Measurements from ENCODE around the gene ULK2.
"Not testable (repeated sequence)": the region's sequence is repeated elsewhere in the genome, so short reads cannot be mapped to it uniquely, and the experiment has no call there.

The ULK2 gene

DNA sequence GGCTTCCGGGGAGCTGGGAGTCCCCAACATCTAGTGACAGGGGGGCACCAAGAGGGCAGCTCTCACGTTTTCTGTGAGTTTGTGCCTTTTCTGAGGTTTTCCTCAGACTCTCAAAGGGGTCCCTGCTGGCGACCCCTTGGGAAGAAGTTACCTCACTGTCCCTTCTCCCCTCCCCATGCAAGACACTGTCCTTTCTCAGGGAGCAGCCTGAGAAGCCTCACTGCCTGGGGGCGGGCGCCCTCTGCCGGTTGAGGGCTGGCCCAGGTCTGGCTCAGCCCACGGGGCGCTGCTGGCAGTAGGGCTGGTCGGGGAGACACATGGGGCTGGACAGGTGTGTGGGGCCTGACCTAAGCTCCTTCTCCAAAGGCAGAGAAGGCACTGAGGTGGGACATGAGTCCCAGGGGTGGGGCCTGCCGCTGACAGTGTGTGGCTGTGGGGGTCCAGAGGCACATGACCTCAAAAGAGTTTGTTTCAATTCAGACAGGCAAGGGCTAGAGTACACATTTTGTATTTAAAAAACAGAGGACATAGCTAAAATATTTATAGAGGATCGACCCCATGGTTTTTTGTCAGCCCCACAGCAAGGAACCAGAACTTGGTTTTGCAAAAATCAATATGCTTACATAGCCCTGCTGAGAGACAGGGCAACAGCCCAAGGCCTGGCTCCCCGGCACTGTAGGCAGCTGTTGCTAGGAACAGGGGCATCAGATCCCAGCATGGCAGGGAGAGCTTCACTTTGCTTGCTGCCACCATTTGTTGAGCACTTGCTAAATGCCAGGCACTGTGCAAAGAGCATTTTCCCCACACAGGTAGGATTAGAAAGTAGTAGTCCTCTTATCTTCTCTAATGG lies 101.1 kb downstream of the ULK2 start:
- peak; percentile 67 for DNase-seq (ENCODE audit: low spot score)

DNA sequence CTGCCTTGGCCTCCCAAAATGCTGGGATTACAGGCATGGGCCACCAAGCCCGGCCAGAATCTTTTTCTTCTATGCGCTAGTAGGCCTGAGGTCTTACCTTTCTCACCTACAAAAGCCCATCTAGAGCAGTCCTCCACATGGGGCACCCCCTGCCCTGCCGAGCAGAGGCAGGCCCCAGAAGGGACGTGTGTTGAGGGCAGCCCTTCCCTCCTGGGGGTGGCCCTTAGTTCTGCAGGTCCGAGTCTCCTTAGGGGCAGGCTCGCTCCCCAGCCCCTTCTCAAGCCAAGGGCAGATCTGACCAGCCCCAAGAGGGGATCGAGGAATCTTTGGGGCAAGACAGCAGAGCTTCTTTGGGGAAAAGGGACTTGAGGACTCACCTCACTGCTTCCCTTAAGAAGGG lies 101.7 kb downstream of the ULK2 start:
- DNase-seq (ENCODE audit: low spot score), result no peak

DNA sequence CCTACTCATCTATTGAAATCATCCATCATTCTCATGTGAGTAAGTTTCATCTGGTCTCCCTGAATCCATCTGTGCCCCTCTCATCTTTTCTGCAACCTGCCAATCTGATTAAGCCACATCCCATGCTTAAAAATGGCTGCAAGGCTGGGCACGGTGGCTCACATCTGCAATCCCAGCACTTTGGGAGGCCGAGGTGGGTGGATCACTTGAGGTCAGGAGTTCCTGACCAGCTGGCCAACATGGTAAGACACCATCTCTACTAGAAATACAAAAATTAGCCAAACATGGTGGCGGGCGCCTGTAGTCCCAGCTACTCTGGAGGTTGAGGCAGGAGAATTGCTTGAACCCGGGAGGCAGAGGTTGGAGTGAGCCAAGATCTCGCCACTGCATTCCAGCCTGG lies 103.7 kb downstream of the ULK2 start:
- not testable (repeated sequence) for DNase-seq (ENCODE audit: low spot score)

DNA sequence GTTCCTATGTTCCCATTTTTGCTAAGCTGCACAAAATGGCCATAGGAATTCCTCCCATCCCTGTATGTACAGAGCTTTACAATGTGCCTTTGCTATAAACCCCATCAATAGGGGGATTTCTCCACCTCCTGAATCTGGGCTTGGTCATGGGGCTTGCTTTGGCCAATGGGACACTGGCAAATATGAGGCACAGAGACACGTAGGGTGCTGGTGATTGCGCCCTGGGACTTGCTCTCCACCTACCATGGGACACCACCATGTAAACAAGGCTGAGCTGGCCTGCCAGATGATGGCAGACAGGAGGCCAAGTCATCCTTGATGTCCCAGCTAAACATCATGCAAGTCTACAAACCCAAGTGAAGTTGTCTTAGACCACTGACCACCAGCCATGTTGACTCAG lies 104.3 kb downstream of the ULK2 start:
- no peak for DNase-seq (ENCODE audit: low spot score)

DNA sequence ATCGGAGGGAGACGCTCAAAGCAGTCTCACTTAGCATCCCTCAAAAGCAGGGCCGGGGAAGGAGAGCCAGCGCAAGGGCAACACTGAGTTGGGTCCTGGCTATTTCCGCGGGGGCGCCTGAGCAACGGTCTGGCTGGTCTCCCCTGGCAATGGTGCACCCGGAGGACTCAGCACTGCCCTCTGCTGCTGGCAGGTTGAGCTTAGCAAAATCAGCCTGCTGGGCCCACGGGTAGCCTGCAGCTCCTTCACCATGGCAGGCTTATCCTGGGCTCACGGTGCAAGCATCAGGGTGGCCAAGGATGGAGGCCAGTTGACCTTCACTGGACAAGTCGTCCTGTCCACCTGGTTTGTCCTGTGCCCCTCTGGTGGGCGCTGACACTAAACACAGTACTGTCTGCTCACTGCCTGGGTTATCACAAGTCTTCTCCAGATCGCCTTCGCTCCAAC lies 105.2 kb downstream of the ULK2 start:
- DNase-seq (ENCODE audit: low spot score), result peak; percentile 64

DNA sequence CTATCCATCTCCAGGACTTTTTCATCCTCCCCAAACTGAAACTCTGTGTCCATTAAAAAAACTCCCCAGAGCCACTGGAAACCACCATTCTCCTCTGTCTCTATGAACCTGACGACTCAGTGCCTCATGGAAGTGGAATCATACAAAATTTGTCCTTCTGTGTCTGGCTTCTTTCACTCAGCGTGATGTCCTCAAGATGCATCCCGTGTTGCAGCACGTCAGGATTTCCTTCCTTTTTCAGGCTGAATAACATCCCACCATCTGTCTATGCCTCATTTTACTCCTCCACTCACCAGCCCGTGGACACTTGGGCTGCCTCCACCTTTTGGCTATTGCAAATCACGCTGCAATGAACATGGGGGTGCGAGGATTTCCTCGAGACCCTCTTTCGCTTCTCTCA lies 107.0 kb downstream of the ULK2 start:
- no peak for DNase-seq (ENCODE audit: low spot score)

DNA sequence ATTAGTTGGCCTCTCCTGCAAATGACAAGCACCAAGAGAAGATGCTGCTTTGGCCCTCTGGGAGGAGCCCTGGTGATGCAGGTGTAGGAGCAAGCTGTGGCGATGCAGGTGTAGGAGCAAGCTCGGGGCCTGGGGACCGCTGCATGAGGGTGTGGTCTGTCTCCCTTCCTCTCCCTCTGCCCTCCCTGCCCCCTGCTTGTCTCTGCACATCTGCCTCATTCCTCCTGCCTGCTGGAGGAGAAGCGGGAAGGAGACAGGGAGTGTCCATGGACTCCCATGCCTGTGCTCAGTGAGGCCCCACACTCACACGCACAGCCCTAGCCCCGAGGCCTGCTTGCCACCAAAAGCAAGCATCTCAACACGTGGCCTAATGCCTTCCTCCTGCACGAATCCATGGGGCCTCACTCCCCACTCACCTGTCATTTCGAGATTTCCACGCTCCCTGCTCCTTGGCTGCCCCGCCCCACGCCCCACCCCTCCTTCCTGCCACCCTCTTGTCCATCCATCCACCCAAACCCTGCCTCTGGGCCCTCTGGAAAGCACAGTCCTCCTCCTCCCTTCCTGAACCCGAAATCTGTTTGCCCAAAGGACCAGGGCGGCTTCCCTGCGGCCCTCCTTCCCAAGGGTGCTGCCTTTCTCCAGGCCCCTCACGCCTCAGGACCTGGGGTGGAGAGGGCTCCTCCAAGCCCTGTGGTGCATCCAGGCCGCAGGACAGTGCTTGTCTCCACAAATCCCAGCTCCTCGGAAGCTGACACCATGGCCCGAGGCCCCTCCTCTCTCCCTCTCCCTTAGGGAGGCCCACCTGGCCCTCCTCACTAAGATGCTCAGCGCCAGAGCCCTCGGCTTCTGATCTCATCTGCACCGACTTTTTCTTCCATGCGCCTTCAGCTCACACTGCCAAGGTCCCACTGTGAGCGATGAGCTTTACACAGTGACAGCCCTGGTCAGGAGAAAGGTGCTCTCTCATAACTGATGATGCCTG lies 107.9 kb downstream of the ULK2 start:
- no peak for DNase-seq (ENCODE audit: low spot score)

DNA sequence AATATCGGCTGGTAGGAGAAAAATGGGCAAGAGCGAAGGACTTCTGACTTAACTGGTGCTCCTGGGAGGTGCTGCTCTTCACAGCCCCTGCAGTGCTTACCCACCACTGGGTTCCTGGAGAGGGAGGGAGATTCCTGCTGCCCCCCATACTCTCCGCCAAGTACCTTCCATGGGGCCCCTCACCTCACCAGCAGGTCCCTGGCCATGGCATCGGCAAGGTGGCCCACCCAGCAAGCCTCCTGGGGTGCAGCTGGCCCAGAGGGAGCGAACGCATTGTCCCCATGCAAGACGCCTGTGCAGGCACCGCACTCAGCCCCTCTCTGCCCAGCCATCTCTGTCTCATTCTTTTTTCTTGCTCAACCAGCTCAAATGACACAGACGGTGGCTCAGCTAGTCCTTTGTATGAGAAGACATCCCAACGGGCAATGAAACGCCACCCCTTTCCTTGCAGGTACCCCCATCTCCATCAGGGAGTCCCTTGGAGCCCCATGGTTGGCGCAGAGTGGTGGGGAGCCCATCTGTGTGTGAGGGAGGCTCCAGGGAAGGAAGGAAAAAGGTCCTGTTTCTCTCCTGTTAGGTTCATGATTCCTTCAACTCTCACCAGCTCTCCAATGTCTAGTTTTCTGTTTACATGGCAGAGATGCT lies 110.1 kb downstream of the ULK2 start:
- DNase-seq (ENCODE audit: low spot score), result no peak

DNA sequence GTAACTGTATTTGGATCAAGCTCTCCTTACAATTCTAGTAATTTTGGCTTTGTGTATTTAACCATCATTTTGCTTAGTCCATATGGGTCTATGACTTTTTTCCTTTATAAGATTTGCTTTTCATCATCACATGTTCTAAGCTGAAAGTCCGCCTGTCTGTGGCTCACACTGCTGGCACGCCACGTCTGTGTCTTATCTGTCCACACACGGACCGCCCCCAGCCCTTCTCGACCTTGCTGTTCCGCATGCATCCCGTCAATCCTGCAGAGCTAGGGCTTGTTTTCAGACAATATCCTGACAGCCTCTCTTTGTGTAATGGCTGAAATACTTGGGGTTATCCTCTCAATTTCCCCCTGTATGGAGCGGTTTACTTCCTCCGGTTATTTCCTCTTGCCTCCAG lies 111.2 kb downstream of the ULK2 start:
- no peak for DNase-seq (ENCODE audit: low spot score)

DNA sequence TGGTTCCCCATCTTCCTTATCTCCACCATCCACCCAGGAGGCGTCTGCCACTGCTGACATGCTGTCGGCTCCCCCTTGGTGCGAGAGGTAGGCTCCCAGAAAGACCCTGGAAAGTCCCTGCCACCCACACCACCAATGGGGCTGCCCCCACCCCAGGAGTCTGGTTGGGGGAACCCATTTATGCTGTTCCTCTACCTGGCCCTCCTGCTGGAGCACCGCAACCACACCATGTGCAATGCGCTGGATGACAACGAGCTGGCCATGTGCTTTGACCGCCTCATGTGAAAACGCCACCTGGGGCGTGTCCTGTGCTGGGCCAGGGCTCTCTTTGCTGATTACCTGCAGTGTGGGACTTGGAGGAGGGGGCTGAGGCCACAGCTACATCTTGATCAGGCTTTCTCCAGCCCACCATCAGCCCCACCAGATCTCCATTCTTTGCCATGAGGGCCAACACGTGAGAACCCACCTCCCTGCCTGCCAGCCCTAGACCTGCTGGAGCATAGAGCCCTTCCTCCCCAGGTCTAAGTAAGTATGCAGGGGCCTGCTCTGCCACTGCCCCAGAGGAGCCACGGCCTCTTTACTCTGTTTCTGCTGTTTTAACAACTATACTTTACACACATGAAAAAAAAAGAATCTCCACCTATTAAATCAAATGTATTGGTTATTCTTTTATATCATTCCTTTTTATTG lies 111.8 kb downstream of the ULK2 start:
- DNase-seq (ENCODE audit: low spot score), result no peak

DNA sequence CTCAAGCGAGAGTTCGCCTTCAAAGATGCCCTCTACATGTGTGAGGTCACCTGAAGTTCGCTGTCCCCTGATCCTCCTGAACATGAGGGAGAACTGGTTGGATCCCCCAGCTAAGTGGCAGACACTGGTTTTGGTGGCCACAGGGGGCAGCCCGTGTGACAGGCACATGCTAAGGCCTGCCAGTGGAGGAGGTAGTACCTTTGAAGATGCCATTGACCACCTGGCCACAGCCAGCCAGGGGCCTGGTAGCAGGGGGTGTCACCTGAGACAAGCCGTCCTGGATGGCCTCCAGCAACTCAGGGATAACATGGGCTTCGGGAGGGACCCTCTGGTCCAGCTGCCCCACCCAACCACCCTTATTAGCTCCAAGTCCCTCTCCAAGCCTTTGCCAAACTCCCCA lies 112.3 kb downstream of the ULK2 start:
- no peak for DNase-seq (ENCODE audit: low spot score)

DNA sequence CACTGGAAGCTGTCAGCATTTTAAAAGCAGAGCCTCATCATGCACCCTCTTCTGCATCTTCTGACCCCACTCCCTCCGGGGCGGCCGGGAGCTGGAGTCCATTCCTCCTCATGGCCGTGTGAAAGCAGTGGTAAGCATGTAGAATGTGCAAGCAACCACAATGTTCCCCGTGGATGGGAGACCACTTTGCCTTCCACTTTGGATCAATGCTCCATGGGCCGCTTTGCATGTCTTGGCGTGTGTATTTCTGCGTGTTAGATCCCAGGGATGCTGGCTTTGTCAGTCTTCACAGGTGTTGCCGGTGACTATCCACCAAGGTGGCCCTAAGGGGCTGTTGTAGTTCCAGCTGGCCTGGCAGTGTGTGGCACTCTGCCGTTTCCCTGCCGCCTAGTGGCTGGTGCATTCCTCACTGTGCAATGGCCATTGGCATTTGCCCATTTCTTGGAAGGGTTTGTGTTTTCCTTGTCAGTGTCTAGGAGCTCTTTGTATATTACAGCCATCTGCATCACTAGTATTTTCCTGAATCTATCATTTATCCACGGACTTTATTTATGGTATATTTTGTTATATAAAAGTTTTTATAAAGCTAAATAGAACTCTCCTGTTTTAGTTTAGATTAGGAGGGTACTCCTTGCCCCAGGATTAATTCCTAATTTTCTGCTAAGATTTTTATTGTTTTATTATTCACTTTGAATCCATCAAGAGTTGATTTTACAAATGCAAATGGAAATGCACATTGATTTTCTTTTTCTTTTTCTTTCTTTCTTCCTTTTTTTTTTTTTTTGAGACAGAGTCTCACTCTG lies 113.9 kb downstream of the ULK2 start:
- DNase-seq (ENCODE audit: low spot score), result peak; percentile 58

DNA sequence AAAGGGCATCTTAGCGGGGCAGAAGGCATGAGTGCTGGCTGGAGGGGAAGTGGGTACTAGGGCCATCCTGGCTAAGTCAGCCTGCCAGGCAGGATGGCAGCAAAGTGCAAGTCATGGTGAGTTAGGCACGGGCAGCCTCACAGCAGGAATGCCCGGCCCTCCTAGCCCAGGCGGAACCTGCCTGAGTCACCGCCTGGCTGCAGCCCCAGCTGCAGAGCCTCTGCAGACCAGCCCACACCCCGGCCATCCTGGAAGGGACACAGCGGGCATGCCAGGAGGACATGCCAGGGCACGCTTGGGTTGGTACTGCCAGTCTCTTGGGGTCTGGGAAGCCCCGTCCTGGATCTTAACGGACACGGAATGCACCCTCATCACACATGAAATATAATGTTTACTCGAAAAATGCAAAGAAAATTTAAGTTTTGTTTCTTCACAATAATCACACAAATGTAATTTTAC lies 114.7 kb downstream of the ULK2 start:
- DNase-seq (ENCODE audit: low spot score), result peak; percentile 95

DNA sequence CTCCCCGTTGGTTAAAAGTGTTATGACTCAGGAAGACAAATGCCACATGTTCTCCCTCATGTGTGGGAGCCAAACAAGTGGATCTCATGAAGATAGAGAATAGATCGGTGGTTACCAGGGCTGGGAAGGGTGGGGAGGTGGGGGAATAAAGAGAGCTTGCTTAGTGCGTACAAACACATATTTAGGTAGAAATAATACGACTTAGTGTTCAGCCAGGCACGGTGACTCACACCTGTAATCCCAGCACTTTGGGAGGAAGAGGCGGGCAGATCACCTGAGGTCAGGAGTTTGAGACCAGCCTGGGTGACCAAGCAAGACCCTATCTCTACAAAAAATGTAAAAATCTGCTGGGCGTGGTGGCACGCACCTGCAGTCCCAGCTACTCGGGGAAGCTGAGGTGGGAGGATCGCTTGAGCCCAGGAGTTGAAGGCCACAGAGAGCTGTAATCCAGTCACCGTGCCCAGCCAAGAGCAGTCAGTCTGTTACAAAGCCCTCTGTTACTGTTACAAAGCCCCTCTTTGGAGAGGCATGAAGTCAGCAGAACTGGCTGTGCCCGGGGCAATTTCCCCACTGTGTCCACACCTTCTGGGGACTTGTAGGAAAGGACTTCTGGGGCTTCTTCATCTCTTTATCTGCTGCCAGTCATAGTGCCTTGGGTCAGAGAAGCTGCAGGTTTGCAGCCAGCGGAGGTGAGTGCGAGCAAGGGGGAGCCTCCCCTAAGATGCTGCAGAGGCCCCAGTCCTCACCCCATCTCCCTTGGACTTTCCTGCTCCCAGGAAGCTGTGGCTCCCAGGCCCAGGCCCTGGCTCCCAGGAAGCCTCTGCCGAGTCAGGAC lies 115.3 kb downstream of the ULK2 start:
- no peak for DNase-seq (ENCODE audit: low spot score)

DNA sequence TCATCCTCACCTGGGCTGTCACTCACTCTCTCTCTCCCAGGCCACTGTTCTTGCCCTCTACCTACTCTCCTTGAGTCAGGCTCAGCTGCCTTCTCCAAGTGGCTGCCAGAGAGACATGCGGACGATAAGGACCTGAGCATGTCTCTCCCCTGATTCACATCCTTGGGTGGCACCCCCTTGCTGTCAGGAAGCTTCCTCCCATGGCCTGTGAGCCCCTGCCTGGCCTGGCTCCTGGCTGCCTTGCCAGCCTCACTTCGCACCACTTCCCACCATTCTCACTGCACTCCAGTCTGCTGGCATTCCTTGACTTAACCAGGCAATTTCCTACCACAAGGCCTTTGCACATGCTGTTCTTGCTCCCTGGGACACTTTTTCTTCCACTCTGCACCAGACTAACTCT lies 116.9 kb downstream of the ULK2 start:
- peak; percentile 73 for DNase-seq (ENCODE audit: low spot score)

DNA sequence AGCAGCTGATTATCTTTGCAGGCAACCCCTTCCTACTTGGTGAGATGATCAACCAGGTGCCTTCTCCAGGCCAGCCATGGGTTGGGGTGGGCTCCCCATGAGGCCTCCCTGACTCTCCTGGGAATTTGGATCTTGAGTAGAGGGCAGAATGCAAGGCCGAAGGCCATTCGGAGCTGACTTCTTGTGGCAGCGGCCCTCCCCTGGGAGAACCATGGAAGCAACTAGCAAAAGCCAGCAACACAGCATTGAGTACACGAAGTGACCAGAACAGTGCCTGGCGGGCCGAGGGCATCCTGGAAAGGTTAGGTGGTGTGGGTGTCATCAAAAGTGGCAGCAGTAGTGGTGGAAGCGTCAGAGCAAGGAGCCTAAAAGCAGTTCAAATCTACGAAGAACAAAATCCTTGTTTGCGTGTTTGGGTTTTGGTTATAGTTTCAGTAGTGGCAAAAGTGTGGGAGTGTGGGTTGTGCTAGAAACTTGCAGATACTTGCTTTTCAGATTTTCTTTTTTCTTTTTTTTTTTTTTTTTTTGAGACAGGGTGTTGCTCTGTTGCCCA lies 117.6 kb downstream of the ULK2 start:
- DNase-seq (ENCODE audit: low spot score), result no peak

DNA sequence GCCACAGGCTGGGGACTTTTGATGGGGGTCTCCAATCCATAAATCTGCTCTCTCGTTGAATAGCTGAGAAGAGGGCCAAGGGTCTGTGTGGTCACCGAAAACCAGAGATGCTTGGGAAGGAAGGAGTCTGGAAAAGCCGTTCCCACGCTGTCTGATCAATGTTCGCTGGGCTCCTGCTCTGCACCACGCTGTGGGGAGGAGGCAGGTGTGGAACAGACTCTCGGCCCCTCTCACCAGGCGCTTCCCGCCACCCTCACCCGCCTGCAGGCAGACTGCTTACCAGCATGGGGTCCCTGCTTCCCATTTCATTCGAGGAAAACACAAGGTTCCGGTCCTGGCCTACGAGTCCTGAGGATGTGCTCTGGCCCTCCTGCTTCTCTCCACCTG lies 118.9 kb downstream of the ULK2 start:
- DNase-seq (ENCODE audit: low spot score), result no peak

DNA sequence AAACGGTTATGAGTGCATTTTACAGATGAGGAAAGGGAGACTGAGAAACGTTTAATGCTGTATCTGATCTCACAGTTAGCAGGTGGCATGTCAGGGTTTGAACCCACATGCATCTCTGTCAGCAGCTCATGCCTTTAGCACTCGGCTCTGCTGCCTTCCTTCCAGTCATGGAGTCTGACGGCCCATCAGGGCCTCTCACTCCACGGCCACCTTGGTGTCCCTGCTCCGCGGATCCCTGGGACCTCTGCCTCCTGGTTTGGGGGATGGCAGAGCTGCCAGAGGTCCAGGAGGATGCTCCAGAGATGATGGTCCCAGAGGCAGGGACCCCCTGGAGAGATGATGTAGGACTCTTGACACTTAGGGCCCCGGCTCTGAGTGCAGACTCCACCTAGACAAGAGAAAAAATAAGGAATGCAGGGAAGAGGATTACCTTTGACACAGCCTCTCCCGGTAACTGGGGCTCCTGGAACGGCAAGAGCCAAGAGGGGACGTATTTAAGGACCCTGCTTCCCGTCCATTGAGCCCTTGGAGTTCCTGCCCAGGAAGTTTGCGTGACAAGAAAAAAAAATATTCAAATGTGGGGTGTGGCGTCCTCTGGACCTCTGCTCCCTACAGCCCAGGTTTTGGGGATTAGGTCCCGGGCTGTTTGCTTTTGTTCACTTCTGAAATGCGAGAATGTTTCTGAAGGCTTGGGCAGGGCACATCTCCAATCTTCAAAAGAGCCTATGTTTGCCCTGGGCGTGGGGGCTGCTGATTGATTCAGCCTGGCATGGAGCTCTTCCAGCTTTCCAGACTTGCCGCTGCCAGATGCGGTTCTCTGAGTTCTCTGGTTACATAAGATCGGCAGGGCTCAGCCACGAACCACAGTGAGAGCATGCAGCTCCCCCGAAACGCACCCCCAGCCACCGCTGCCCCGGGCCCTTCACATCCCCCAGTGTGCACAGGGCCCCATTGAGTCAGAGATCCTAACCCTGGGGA lies 119.6 kb downstream of the ULK2 start, which contains the start of gene ALDH3A1:
Gene ALDH3A1, minus strand, starts transcription at position 470 of the 978 bp plus-strand sequence. CDS start 3,169 bp downstream, outside the sequence.
- no peak for DNase-seq (ENCODE audit: low spot score)

Measured in kidney tubule cell (primary cell).